H9 (cell line): Measurements from ENCODE around the gene LCN2. TPM values are rescaled to one million over a fixed set of nuclear protein-coding genes. Genes with fewer than 3 reads are reported as not detected.
A peak's percentile ranks its signal among the peaks of the same experiment; 100 is the strongest.

Experiments used
- DNase-seq: peaks from one replicate; pipeline ENCODE4 v3.0.0-alpha.2; 2017
- H2AFZ ChIP-seq: one replicate; pipeline ENCODE4 v1.6.1; 2013; ENCODE audit warnings: mild to moderate bottlenecking, low read length, control low read depth, moderate library complexity
- H2AK5ac ChIP-seq: 2 replicates; pipeline ENCODE4 v1.6.1; 2013; ENCODE audit warnings: low read length, control low read depth, mixed read lengths; ENCODE audit not compliant: insufficient read length
- H2BK120ac ChIP-seq: one replicate; pipeline ENCODE4 v1.6.1; 2013; ENCODE audit warnings: low read depth, mild to moderate bottlenecking, low read length, control low read depth, inconsistent platforms; ENCODE audit not compliant: poor library complexity, severe bottlenecking
- H2BK12ac ChIP-seq: 2 replicates; pipeline ENCODE4 v1.6.1; 2013; ENCODE audit warnings: low read length, control low read depth, mixed read lengths, low read depth; ENCODE audit not compliant: insufficient read length
- H2BK15ac ChIP-seq: 2 replicates; pipeline ENCODE4 v1.6.1; 2013; ENCODE audit warnings: low read depth, low read length, control low read depth
- H2BK20ac ChIP-seq: one replicate; pipeline ENCODE4 v1.6.1; 2013; ENCODE audit warnings: low read depth, mild to moderate bottlenecking, low read length, control low read depth, inconsistent platforms; ENCODE audit not compliant: poor library complexity, severe bottlenecking
- H2BK5ac ChIP-seq: 2 replicates; pipeline ENCODE4 v1.6.1; 2013; ENCODE audit warnings: low read length, control low read depth, mixed read lengths; ENCODE audit not compliant: insufficient read length
- H3K14ac ChIP-seq: 2 replicates; pipeline ENCODE4 v1.6.1; 2013; ENCODE audit warnings: low read length, control low read depth; ENCODE audit not compliant: insufficient read depth
- H3K18ac ChIP-seq: 2 replicates; pipeline ENCODE4 v1.6.1; 2013; ENCODE audit warnings: low read depth, mild to moderate bottlenecking, mixed read lengths, low read length, control low read depth; ENCODE audit not compliant: insufficient read length
- H3K23ac ChIP-seq: 2 replicates; pipeline ENCODE4 v1.6.1; 2013; ENCODE audit warnings: low read length, control low read depth, mixed read lengths, low read depth; ENCODE audit not compliant: insufficient read length
- H3K23me2 ChIP-seq: 2 replicates; pipeline ENCODE4 v1.6.1; 2013; ENCODE audit warnings: low read depth, mild to moderate bottlenecking, mixed read lengths, low read length, control low read depth; ENCODE audit not compliant: insufficient read length, poor library complexity, severe bottlenecking
- H3K27ac ChIP-seq: 2 replicates; pipeline ENCODE4 v1.5.1; 2013; ENCODE audit warnings: low read length, control low read depth, mixed read lengths, low read depth; ENCODE audit not compliant: insufficient read length
- H3K27me3 ChIP-seq: 2 replicates; pipeline ENCODE4 v1.6.1; 2013; ENCODE audit warnings: low read length, control low read depth, inconsistent platforms; ENCODE audit not compliant: insufficient read depth
- H3K4ac ChIP-seq: 2 replicates; pipeline ENCODE4 v1.6.1; 2013; ENCODE audit warnings: low read depth, mild to moderate bottlenecking, control low read depth, inconsistent platforms, low read length, moderate library complexity
- H3K4me1 ChIP-seq: 2 replicates; pipeline ENCODE4 v1.6.1; 2013; ENCODE audit warnings: low read length, control low read depth, inconsistent platforms; ENCODE audit not compliant: insufficient read depth
- H3K4me2 ChIP-seq: 2 replicates; pipeline ENCODE4 v1.6.1; 2013; ENCODE audit warnings: low read length, control low read depth, mixed read lengths; ENCODE audit not compliant: insufficient read length, insufficient read depth
- H3K56ac ChIP-seq: 2 replicates; pipeline ENCODE4 v1.6.1; 2013; ENCODE audit warnings: low read depth, mild to moderate bottlenecking, mixed read lengths, low read length, control low read depth; ENCODE audit not compliant: insufficient read length
- H3K79me1 ChIP-seq: 2 replicates; pipeline ENCODE4 v1.6.1; 2013; ENCODE audit warnings: low read depth, mild to moderate bottlenecking, moderate library complexity, low read length, control low read depth, inconsistent platforms; ENCODE audit not compliant: insufficient read depth, poor library complexity, severe bottlenecking
- H3K79me2 ChIP-seq: 2 replicates; pipeline ENCODE4 v1.6.1; 2013; ENCODE audit warnings: low read length, control low read depth, inconsistent platforms; ENCODE audit not compliant: insufficient read depth
- H3K9ac ChIP-seq: 2 replicates; pipeline ENCODE4 v1.6.1; 2013; ENCODE audit warnings: low read length, control low read depth, mixed read lengths; ENCODE audit not compliant: insufficient read length; ENCODE audit errors: extremely low read depth
- H3K9me3 ChIP-seq: one replicate; pipeline ENCODE4 v1.6.1; 2013; ENCODE audit warnings: low read depth, low read length, inconsistent platforms; ENCODE audit not compliant: control insufficient read depth
- H3T11ph ChIP-seq: one replicate; pipeline ENCODE4 v1.6.1; 2013; ENCODE audit warnings: mild to moderate bottlenecking, low read length, control low read depth, inconsistent platforms
- H4K20me1 ChIP-seq: one replicate; pipeline ENCODE4 v1.6.1; 2013; ENCODE audit not compliant: control insufficient read depth, insufficient read length, insufficient read depth
- H4K5ac ChIP-seq: 2 replicates; pipeline ENCODE4 v1.6.1; 2013; ENCODE audit warnings: low read depth, mild to moderate bottlenecking, mixed read lengths, low read length, control low read depth; ENCODE audit not compliant: insufficient read length
- H4K8ac ChIP-seq: replicated peaks from 2 replicates; pipeline ENCODE4 v1.6.1; 2013; ENCODE audit warnings: low read length, control low read depth, mixed read lengths, low read depth; ENCODE audit not compliant: insufficient read length
- H4K91ac ChIP-seq: 2 replicates; pipeline ENCODE4 v1.6.1; 2013; ENCODE audit warnings: low read depth, mild to moderate bottlenecking, moderate library complexity, mixed read lengths, low read length, control low read depth; ENCODE audit not compliant: insufficient read length
- H3K27ac Mint-ChIP-seq, 3 experiments: 2 replicates in 2 of 3; 3 replicates in 1 of 3; pipeline ENCODE4 v1.8.0; 2020 to 2021; ENCODE audit warnings: mixed read lengths in 3 of 3, mild to moderate bottlenecking in 1 of 3, moderate library complexity in 1 of 3
- H3K27me3 Mint-ChIP-seq: 2 replicates; pipeline ENCODE4 v1.8.0; 2021; ENCODE audit warnings: low read depth, mild to moderate bottlenecking, moderate library complexity, mixed read lengths
- H3K36me3 Mint-ChIP-seq, 3 experiments: 2 replicates in 2 of 3; 3 replicates in 1 of 3; pipeline ENCODE4 v1.8.0; 2020 to 2021; ENCODE audit warnings: low read depth in 3 of 3, mixed read lengths in 3 of 3; ENCODE audit not compliant: insufficient read depth in 1 of 3
- H3K4me1 Mint-ChIP-seq, 2 experiments: 2 replicates each; pipeline ENCODE4 v1.8.0; 2020; ENCODE audit warnings: mixed read lengths in 2 of 2
- H3K4me3 Mint-ChIP-seq, 2 experiments: 2 replicates in 1 of 2; 3 replicates in 1 of 2; pipeline ENCODE4 v1.8.0; 2020 to 2021; ENCODE audit warnings: mild to moderate bottlenecking in 2 of 2, mixed read lengths in 2 of 2, moderate library complexity in 1 of 2
- H3K9me3 Mint-ChIP-seq, 2 experiments: 2 replicates in 1 of 2; 3 replicates in 1 of 2; pipeline ENCODE4 v1.8.0; 2020; ENCODE audit warnings: mild to moderate bottlenecking in 2 of 2, mixed read lengths in 2 of 2, moderate library complexity in 1 of 2
- WGBS: extraction: QIAGEN DNeasy Blood & Tissue Kit; methylation state at CpG from one replicate; pipeline ENCODE4 v1.1.7; 2013; ENCODE audit warnings: missing lambda C conversion rate, low lambda C conversion rate, mixed read lengths; ENCODE audit not compliant: insufficient read length; ENCODE audit errors: extremely low coverage; 5-methylcytosine and 5-hydroxymethylcytosine counted together
- total RNA-seq: library from RNA; stranded (reverse); gene quantifications from 2 replicates; pipeline ENCODE4 v1.2.1, GENCODE V29; 2021
- TF ChIP-seq, protein P1 (sequence below): fragments of 200-600 bp; sonication (generic); conservative IDR thresholded peaks from 3 replicates; pipeline ENCODE4 v1.8.0; 2021; ENCODE audit warnings: antibody characterized with exemption, mild to moderate bottlenecking

LCN2 gene
- total RNA-seq, 1 experiment from 2014 or later = not detected

DNA sequence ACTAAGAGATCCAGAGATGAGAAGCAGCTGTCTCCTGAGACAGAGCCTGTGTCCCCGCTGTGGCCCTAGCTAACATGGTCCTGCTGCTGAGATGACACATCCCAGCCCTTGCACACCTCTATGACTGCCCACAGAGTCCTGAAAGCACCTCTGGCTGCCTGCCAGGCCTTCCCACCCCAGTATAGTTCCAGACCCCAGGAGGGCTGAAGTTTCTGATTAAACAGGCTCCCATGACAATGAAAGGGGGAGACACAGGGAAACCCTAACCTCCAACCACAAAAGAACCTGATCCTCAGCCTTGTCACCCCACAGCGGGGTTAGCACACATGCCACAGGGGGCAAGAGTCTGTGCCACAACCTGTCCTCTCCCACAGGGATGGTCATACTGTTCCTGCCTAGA, 26.5 kb downstream of the LCN2 start:
- Histone ChIP-seq H2BK15ac (no peak overlapping the region), H2BK20ac (no peak overlapping the region), H3K4ac (no peak overlapping the region), H3K9me3 (no peaks in the 10 kb centered on the region), H3K27ac (no peak overlapping the region), H2AK5ac (no peak overlapping the region), H3K18ac (no peak overlapping the region), H3K4me2 (no peak overlapping the region), H3K23me2 (no peaks in the 10 kb centered on the region), H3K56ac (no peak overlapping the region), H3K23ac (no peak overlapping the region), H2BK5ac (no peak overlapping the region), H4K5ac (no peak overlapping the region), H2AFZ (no peak overlapping the region), H3K14ac (no peak overlapping the region), H3K4me1 (no peaks in the 10 kb centered on the region), H3K9ac (no peak overlapping the region), H3K27me3 (no peaks in the 10 kb centered on the region), H4K8ac (no peak overlapping the region), H3T11ph (no peak overlapping the region), H4K91ac (no peak overlapping the region), H2BK120ac (no peak overlapping the region), H2BK12ac (no peak overlapping the region), H3K79me1 (no peaks in the 10 kb centered on the region), H3K79me2 (no peaks in the 10 kb centered on the region), H4K20me1 (no peaks in the 10 kb centered on the region)
- TF ChIP-seq, protein P1, sequence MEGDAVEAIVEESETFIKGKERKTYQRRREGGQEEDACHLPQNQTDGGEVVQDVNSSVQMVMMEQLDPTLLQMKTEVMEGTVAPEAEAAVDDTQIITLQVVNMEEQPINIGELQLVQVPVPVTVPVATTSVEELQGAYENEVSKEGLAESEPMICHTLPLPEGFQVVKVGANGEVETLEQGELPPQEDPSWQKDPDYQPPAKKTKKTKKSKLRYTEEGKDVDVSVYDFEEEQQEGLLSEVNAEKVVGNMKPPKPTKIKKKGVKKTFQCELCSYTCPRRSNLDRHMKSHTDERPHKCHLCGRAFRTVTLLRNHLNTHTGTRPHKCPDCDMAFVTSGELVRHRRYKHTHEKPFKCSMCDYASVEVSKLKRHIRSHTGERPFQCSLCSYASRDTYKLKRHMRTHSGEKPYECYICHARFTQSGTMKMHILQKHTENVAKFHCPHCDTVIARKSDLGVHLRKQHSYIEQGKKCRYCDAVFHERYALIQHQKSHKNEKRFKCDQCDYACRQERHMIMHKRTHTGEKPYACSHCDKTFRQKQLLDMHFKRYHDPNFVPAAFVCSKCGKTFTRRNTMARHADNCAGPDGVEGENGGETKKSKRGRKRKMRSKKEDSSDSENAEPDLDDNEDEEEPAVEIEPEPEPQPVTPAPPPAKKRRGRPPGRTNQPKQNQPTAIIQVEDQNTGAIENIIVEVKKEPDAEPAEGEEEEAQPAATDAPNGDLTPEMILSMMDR = no peak
- WGBS = no CpG with 5 or more reads among the region's 2 CpGs
- Mint-ChIP-seq H3K36me3 (peaks cover 40 to 65% (median 57%) of the 10 kb centered on the region in 3 experiments), H3K4me3 (no peak overlapping the region), H3K27ac (peak overlapping the region in 1 of 3 experiments; percentile 70; a peak in 2 of 7 replicates), H3K4me1 (no peaks in the 10 kb centered on the region), H3K9me3 (peaks cover 0 to 5% of the 10 kb centered on the region in 2 experiments; a peak in 1 of 5 replicates), H3K27me3 (no peaks in the 10 kb centered on the region)
- no peak for DNase-seq
